ENCODE measurements around the gene CCDC50. TPM values are rescaled to one million over a fixed set of nuclear protein-coding genes. Genes with fewer than 3 reads are reported as not detected.

The CCDC50 gene
- total RNA-seq, 1 donor from 2014 or later: 55.9 TPM

GRCh38 chr3:191316876-191317603 is 12.2 kb upstream of the CCDC50 start:
- no peak overlapping the region for H3K27ac Mint-ChIP-seq (ENCODE audit: unreplicated experiment)
- no peaks in the 10 kb centered on the region for H3K27me3 Mint-ChIP-seq (ENCODE audit: low read depth)
- no peak for DNase-seq (ENCODE audit: low spot score)
- no peaks in the 10 kb centered on the region for H3K36me3 Mint-ChIP-seq (ENCODE audit: low read depth)
- H3K4me1 Mint-ChIP-seq (ENCODE audit: low read depth): no peaks in the 10 kb centered on the region
- H3K4me3 Mint-ChIP-seq (ENCODE audit: unreplicated experiment): no peak overlapping the region
- H3K9me3 Mint-ChIP-seq (ENCODE audit: low read depth): no peaks in the 10 kb centered on the region
- TF ChIP-seq CTCF (IDR thresholded peaks at IDR 0.05): no peak

GRCh38 chr3:191320316-191320715 is 8.9 kb upstream of the CCDC50 start:
- no peak for TF ChIP-seq CTCF (IDR thresholded peaks at IDR 0.05)
- Mint-ChIP-seq H3K9me3 (ENCODE audit: low read depth) (no peaks in the 10 kb centered on the region), H3K36me3 (ENCODE audit: low read depth) (no peaks in the 10 kb centered on the region), H3K4me1 (ENCODE audit: low read depth) (no peaks in the 10 kb centered on the region), H3K27me3 (ENCODE audit: low read depth) (no peaks in the 10 kb centered on the region), H3K27ac (ENCODE audit: unreplicated experiment) (no peak overlapping the region), H3K4me3 (ENCODE audit: unreplicated experiment) (no peak overlapping the region)
- DNase-seq (ENCODE audit: low spot score): no peak

- no peaks in the 10 kb centered on the region for H3K4me1 Mint-ChIP-seq (ENCODE audit: low read depth)
- no peaks in the 10 kb centered on the region for H3K27me3 Mint-ChIP-seq (ENCODE audit: low read depth)
- TF ChIP-seq CTCF (IDR thresholded peaks at IDR 0.05): no peak
- H3K36me3 Mint-ChIP-seq (ENCODE audit: low read depth): no peaks in the 10 kb centered on the region
- no peak for DNase-seq (ENCODE audit: low spot score)
- H3K27ac Mint-ChIP-seq (ENCODE audit: unreplicated experiment): no peak overlapping the region
- no peak overlapping the region for H3K4me3 Mint-ChIP-seq (ENCODE audit: unreplicated experiment)
- H3K9me3 Mint-ChIP-seq (ENCODE audit: low read depth): no peaks in the 10 kb centered on the region
These were observed 8.0 kb upstream of the CCDC50 start for GRCh38 chr3:191321019-191321767.

GRCh38 chr3:191324936-191325335 is 4.3 kb upstream of the CCDC50 start:
- DNase-seq (ENCODE audit: low spot score): no peak
- Mint-ChIP-seq H3K36me3 (ENCODE audit: low read depth) (no peaks in the 10 kb centered on the region), H3K27ac (ENCODE audit: unreplicated experiment) (no peak overlapping the region), H3K4me1 (ENCODE audit: low read depth) (peaks cover 7% of the 10 kb centered on the region), H3K4me3 (ENCODE audit: unreplicated experiment) (no peak overlapping the region), H3K9me3 (ENCODE audit: low read depth) (no peaks in the 10 kb centered on the region), H3K27me3 (ENCODE audit: low read depth) (no peaks in the 10 kb centered on the region)
- no peak for TF ChIP-seq CTCF (IDR thresholded peaks at IDR 0.05)

- TF ChIP-seq CTCF (IDR thresholded peaks at IDR 0.05): no peak
- Mint-ChIP-seq H3K36me3 (ENCODE audit: low read depth) (no peaks in the 10 kb centered on the region), H3K27ac (ENCODE audit: unreplicated experiment) (no peak overlapping the region), H3K4me1 (ENCODE audit: low read depth) (peaks cover 30% of the 10 kb centered on the region), H3K4me3 (ENCODE audit: unreplicated experiment) (no peak overlapping the region), H3K27me3 (ENCODE audit: low read depth) (no peaks in the 10 kb centered on the region), H3K9me3 (ENCODE audit: low read depth) (no peaks in the 10 kb centered on the region)
- DNase-seq (ENCODE audit: low spot score): no peak
These were observed 1.7 kb upstream of the CCDC50 start for GRCh38 chr3:191327526-191327925.

All from chondrocyte (in vitro differentiated cells).